EL (cell line): ENCODE measurements around the gene CRTC3.
"Not testable (repeated sequence)": the region's sequence is repeated elsewhere in the genome, so short reads cannot be mapped to it uniquely, and the experiment has no call there.

ENCODE experiments used
- DNase-seq: peaks from one replicate; pipeline ENCODE4 v3.0.0-alpha.2; 2016

Gene CRTC3

DNA sequence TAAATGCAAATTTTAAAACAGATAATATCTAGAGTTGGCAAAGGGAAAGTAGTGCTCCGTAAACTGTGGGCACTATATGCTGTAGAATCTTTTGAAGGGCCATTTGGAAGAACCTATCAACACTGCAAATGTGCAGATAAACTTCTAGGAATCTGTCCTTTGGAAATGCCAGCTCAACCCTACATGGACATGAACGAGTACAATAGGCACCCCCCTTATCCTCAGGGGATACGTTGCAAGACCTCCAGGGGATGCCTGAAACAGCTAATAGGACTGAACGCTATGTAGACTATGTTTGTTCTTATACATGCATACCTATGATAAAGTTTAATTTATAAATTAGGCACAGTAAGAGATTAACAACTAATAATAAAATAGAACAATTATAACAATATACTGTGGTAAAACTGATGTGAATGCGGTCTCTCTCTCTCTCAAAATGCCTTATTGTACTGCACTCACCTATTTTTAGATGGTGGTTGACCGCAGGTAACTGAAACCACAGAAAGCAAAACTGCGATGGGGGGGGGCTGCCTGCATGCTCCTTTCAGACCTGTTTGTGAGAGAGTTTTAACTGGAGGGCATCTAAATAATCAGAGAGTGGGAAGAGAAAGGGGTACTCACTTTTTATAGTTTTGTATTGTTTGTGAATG, 127.9 kb downstream of the CRTC3 start:
- DNase-seq: not testable (repeated sequence)

DNA sequence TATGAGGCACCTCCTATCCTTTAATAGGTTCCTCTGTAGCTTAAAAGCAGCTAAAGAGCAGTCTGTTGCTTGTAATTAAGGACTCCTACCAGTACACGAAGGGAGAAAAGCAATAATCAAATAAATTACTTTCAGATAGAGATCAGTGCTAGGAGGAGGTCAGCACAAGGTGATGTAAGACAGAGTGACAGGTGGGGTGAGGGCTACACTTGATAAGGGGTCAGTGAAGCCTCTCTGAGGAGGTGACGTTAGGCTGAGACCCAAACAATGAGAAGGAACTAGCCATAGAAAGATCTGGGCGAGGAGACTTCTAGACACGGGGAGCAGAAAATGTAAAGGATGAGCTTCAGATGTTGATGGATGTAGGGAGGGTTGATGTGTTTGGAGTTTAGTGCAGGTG, 129.8 kb downstream of the CRTC3 start:
- DNase-seq: no peak

DNA sequence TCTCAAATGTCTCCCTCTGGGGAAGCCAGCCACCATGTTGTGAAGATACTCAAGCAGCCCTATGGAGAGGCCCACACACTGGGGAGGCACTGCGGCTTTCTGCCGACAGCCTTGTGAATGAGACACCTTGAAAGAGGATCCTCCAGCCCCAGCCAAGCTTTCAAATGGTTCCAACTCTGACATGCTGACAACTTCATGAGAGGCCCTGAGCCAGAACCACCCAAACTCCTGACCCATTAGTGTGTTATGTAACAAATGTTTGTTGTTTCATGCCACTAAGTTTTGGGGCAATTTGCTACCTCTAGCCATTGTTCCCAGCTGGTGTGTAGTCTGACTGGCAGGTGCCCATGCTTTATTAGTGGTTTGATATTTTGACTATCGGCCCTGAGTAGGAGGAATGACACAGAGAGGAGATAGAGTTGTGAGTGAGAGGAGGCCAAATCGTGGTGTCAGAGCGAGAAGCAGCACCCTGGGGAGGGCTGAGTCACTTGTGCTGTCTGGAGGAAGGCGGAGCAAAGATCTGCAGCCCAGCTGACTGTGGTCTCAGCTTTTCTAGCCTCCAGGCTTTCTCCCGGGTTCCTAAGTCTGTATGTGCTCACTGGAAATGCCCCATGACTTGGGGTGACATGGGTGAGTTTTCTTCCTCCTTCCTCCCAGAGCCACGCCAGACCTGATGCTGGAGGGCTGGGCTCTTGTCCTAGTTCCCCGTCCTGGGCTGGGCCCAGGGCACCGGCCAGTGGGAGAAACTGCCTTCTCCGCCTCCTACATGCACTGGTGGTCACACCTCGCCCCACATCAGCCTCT, 130.7 kb downstream of the CRTC3 start:
- DNase-seq: peak; percentile 96

DNA sequence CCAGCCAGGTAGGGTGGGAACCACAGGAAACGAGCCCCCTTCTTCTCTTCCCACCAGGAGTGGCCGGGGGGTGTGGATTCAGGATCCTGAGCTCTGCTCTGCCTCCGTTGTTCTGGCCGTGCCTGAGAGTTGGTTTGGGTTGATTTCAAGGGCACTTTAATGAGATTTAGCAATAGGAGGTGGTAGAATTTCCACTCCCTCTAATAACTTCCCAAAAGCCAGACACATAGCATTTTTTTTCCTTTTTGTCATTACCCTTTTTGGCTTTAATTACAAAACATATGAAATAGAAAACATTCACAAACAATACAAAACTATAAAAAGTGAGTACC, 131.2 kb downstream of the CRTC3 start:
- not testable (repeated sequence) for DNase-seq

DNA sequence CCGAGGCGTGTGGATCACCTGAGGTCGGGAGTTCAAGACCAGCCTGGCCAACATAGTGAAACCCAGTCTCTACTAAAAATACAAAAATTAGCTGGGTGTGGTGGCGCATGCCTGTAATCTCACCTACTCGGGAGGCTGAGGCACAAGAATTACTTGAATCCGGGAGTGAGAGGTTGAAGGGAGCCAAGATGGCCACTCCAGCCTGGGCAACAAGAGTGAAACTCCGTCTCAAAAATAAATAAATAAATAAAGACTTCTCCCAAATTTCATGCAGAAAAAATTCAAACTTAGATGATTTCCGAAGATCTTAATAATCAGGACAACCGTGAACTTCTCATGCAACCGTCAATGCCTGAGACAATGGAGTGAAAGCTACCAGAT, 134.3 kb downstream of the CRTC3 start:
- DNase-seq: not testable (repeated sequence)

DNA sequence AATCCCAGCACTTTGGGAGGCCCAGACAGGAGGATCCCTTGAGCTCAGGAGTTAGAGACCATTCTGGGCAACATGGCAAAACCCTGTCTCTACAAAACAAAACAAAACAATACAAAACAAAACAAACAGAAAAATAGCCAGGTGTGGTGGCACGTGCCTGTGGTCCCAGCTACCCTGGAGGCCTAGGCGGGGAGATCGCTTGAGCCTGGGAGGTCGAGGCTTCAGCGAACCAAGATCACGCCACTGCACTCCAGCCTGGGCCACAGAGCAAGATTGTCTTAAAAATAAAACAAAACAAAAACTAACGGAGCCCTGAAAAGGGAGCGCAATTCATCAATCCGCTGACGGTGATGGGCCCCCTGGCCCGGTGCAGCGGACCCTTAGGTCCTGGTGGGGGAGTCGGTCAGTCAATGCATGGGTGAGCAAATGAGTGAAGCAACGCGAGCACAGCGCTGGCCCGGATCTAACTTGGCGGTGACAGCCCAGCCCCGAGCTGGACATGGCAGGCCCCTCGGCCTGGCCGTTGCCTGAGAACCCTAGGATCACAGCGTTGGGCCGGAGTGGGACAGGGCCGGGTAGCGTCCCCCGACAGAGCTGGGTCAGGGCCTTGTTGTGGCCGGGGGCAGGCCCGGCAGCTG, 135.0 kb downstream of the CRTC3 start:
- peak; percentile 40 for DNase-seq

DNA sequence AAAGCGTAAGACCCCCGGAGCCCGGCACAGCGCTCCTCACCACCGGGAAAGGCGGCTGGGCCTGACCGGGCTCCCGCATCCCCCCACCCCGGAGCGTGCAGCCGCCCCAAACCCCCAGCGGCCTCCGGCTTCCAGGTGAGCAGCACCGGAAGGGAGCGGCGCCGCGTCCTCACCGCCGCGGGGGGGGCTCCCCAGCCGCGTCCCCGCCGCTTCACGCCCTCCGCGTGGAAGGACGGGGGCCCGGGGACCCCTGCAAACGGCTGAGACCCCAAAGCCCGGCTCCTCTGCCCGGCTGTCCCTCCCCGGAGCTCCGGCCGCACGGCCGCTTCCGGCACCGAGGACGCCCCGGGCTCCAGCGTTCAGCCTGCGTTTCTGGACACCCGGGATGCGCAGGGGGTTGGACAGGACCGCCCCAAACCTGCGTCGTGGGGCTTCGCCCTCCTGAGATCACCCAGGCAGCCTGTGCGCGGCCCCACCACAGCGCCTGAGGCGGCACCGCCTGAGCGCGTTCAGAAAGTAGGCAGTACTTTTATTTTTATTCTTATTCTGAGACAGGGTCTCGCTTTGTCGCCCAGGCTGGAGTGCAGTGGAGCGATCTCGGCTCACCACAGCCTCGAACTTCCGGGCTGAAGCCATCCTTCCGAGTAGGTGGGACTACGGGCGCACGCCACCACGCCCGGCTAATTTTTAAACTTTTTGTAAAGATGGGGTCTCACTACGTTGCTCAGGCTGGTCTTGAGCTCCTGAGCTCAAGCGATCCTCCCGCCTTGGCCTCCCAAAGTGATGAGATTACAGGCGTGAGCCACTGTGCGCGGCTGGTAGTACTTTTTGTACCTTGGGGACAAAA, 135.8 kb downstream of the CRTC3 start:
- peak; percentile 78 for DNase-seq

DNA sequence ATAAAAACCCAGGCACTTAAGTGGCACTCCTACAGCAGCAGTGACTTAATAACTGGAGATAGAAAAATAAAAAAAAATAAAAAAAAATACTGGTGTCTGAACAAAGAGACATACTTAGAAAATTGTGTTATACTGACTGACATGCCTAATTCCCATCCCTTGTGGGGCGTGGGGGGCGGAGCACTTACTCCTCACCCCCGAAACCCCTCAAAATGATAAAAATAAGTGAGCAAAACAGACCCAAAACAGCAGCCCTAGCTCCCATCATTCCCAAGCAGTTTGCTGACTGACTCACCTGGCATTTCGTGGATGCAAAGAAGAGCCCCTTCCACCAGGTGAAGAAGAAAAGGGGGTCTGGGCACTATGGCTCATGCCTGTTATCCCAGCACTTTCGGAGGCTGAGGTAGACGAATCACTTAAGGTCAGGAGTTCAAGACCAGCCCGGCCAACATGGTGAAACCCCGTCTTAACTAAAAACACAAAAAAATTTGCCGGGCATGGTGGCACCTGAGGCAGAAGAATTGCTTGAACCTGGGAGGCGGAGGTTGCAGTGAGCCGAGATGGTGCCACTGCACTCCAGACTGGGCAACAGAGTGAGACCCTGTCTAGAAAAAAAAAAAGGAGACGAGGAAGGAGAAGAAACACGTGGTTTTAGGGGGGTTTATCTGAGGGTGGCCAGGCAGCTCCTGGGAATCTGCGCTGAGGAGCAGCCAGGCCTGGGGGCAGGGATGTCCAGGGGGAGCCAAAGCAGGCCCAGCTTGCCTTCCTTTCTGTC, 136.6 kb downstream of the CRTC3 start:
- DNase-seq: no peak

DNA sequence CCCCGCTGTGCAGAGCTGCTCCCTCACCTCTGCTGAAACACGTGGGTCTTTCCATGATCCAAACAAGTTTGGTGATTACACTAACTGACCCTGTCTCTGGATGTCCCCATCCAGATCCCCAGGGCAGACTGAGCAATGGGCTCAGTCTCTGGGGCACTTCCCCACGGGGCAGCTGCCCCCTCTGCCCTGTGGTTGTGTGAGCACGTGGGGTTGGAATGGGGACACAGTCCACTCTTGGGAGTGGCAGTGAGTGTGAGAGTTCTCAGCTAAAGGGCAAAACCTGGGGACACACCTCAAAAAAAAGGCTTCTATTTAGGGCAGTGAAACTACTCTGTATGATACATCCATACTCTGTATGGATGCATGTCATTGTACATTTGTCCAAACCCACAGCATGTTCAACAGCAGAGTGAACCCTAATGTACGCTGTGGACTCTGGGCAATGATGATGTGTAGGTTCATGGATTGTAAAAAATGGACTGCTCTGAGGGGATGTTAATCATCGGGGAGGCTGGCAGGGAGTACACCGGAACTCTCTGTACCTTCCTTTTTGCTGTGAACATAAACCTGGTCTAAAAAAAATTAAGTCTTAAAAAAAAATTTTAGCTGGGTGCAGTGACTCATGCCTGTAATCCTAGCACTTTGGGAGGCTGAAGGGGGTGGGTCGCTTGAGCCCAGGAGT, 137.5 kb downstream of the CRTC3 start:
- peak; percentile 26 for DNase-seq

DNA sequence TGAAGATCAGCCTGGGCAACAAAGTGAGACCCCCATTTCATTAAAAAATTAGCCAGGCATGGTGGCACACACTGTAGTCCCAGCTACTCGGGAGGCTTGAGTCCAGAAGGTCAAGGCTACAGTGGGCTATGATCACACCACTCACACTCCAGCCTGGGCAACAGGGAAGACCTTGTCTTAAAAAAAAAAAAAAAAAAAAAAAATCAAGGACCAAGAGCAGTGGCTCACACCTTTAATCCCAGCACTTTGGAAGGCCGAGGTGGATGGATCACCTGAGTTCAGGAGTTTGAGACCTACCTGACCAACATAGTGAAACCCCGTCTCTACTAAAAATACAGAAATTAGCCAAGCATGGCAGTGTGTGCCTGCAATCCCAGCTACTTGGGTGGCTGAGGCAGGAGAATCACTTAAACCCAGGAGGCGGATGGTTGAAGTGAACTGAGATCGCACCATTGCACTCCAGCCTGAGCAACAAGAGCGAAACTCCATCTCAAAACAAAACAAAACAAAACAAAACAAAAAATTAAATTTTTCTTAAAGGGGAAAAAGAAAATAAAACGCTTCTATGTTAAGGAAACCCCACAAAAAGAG, 138.1 kb downstream of the CRTC3 start:
- DNase-seq: not testable (repeated sequence)

DNA sequence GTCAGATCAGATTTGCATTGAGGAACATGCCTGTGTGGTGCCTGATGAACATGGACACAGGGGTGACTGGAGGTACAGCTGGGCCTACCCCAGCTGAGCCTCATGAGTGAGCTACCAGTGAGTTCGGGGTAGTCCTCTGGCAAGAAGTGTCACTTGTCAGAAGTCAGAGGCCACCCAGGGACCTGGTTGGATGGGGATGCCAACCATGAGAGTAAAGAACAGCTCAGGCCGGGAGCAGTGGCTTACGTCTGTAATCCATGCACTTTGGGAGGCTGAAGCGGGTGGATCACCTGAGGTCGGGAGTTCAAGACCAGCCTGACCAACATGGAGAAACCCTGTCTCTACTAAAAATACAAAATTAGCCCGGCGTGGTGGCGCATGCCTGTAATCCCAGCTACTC, 140.9 kb downstream of the CRTC3 start:
- not testable (repeated sequence) for DNase-seq

DNA sequence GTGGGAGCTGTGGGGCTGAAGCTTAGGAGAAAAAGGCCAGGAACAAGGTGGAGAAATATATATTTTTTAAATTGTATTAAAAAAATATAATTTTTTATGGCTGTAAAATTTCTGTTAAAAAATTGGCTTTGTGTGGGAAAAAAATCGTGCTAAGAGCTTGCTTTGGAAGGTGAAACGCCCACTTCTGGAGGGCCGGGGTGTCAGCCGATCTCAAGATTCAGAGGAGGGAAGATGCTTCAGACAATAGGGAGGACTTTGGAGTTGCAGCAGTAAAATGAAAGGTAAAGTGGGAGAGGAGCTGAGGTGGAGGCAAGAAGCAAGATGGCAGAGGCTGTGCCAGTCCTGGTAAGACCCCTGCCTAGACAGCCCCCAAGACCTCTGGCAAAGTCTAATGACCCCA, 141.5 kb downstream of the CRTC3 start:
- DNase-seq: no peak

DNA sequence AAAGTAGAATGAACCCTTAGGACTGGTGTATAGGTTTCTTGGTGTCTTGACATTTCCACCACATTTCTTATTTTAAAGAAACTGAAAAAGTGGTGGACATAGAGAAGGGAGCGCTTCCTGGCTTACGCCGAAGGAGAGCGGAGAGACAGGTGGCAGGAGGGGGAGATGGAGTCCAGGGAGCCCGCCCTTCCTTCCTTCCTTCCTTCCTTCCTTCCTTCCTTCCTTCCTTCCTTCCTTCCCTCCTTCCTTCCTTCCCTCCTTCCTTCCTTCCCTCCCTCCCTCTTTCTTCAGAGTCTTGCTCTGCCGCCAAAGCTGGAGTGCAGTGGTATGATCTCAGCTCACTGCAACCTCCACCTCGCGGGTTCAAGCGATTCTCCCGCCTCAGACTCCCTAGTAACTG, 143.6 kb downstream of the CRTC3 start:
- DNase-seq: not testable (repeated sequence)

DNA sequence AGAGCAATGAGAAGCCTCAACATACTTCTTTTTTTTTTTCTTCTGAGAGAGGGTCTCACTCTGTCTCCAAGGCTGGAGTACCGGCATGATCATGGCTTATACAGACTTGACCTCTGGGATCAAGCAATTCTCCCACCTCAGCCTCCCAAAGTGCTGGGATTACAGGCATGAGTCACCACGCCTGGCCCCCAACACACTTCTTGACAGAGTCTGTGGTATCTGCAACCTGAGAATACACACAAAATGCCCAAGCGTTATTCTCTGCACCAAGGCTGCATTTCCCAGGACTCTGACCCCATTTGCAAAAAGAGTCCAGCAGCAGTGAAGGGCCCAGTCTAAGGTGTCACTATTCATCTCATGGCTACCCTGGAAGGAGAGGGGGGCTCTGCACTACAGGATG, 144.8 kb downstream of the CRTC3 start:
- no peak for DNase-seq

DNA sequence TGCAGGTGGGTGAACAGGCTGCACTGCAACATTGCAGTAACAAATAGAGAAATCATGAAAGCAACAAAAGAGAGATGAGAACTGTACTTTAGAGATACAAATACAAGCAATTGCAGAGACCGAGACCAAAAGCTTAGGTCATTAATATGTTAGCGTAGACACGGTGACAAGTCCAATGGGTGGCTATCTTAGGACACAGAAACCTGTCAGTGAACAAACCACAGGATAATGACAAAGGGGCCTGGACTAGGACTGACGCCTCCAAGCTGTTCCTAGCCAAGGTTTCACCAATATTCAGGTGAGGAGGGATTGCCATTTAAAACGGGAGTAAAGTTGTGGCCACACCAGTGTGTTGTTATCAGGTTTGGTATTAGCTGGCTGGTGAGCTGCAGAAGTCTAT, 145.7 kb downstream of the CRTC3 start:
- no peak for DNase-seq

DNA sequence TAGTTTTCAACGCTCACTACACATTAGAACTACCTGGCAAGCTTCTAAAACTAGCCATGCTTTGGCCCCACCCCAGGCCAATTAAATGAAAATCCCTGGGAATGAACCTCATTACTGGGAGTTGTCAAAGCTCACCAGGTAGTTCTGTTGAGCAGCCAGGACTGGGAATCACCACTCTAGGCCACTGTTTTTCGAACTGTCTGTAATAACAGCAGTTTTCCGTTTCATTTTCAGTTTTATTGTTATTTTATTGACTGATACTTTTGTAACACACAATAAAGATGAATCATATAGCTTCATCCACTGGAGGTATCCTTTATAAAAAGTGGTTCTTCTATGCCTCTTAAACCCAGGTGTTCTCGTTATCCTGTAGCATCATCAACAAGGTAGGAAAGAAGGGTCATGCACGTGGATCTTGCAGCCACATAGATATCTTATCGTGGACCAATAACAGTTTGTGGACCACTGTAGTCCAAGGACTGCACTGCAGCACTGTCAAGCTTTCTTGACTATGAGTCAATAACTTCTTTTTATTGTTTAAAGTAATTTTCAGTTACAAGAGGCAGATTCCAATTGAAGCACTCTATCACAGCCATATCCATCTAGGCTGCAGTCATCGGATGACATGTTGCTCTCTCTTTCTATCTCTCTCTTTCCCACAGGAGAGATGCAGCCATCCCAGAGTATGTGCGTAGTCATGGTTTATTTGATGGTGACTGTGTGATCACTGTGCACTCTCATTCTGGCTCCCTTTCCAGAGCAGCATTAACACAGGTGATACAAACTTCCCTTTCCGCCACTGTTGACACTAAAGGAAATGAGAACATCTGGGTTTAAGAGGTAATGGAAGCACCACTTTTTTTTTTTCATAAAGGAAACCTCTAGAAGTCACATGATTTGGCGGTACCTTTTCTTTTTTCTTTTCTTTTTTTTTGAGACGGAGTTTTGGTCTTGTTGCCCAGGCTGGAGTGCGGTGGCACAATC, 148.4 kb downstream of the CRTC3 start:
- no peak for DNase-seq

DNA sequence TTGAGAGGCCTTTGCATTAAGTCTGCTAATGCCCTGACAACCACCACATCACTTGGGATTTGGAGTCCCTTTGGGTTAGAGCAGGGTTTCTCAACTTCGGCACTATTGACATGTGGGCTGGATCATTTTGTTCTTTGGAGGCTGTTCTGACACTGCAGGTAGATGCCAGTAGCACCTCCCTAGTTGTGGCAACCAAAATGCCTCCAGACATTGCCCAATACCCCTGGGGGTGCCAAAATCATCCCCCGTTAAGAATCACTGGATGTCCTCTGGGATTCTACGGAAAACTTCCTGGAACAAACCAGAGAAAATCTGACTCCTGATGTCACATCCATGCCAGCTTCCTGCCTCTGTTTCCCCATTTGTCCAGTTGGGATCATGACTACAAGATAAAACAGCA, 150.2 kb downstream of the CRTC3 start:
- DNase-seq: no peak

DNA sequence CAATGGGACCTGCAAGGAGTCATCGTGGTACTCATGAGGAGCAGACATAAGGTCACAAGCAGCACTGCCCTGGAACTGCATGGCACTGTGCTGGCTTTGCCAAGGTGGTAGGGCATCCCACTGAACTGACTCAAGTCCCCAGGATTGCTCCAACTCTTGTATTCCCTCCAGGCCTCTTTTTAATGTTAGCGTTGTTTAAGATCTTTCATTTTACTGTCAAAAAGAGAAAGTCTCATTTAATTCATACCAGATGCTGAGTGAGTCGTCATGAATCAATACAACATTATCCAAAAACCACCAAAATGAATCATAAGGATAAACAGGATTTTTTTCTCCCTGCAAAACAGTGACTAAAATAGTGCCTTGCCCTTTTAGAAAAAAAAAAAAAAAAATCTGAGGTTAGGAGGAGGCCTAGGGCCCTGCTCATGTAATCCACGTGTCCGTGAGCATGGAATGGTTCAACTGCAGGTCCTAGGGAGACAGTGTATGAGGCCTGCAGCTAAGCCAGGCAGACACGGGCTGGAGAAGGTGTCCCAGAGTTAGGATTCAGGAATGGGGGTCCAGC, 150.7 kb downstream of the CRTC3 start:
- DNase-seq: peak; percentile 94

DNA sequence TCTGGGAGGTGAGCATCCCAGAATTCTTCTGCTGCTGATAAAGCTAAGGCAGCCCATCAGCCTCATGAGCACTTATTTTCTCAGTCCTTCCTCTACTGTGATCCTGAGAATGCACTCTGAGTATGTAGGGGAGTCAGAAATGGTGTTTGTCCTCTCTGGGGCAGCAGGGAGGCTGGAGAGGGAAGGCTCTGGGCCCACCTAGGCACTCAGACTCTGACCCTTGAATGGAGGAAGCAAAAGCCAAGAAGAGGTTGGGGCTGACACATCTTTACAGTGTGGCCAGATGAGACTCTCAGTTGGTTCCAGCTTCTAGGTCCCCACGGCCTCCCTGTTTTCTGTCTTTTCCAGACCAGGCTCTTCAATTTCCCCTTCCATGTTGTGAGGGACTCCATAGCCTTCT, 151.3 kb downstream of the CRTC3 start:
- no peak for DNase-seq

DNA sequence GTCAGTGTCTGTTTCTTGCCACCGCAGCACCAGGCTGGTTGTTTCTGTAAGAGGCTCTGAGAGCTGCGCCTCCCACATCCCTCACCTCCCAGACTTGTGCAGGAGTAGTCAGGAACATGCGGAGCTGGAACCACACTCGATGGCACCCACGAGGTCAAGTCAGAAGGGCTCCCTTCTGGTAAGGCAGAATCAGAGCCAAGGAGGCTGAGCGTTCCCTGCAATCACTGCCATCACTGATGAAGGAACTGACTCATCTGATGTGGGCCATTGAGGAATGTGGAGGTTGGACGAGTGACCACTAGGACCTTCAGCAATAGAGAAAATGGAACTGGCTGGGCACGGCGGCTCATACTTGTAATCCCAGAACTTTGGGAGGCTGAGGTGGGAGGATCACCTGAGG, 151.8 kb downstream of the CRTC3 start:
- peak; percentile 94 for DNase-seq
